Measurements from ENCODE around the gene RELN. TPM values are rescaled to one million over a fixed set of nuclear protein-coding genes. Genes with fewer than 3 reads are reported as not detected.

Gene RELN
- total RNA-seq, 6 donors from 2014 or later = 1.1 to 3.6 (median 2.6) TPM; not detected in 1

GRCh38 chr7:103811290-103811689, 178.2 kb downstream of the RELN start:
- Histone ChIP-seq H3K4me3 (no peak overlapping the region), H3K9me3 (no peaks in the 10 kb centered on the region), H3K27ac (no peak overlapping the region), H3K4me1 (no peaks in the 10 kb centered on the region), H3K36me3 (no peaks in the 10 kb centered on the region), H3K27me3 (no peaks in the 10 kb centered on the region)
- WGBS, 2 donors = 79 to 81% methylated on average over 5 of the region's 5 CpGs
- TF ChIP-seq EP300 (IDR thresholded peaks at IDR 0.05) = no peak
- ATAC-seq (ENCODE audit: low FRiP score in 2 of 2) (no peak), DNase-seq (no peak)

DNA sequence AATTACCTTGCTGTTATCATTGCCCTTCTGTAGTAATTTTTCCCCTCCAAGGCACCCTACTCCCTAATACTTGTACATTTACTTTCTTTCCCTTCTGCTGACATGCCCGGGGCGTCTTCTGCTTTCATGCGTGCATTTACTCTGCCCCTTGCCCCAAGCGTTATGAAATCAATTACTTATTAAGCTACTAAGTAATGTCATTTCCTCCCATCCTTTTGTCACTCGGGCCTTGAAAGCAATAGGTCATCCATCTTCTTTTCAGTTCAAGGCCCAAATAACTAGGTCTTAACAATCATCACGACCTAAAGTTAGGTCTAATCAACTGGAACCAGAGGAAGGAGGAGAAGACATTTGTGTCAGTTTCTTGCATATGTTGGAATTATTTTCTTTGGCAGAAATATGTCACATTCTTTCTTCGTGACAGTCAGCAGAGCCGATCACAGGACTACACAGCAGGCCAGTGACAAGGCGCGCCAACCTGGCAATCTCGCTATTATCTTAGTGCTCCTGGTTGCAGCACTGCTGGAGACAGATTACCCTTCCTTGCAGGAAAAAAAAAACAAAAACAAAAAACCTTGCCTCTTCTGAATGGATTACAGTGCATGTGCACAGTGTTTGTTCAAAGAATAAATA, 179.2 kb downstream of the RELN start:
- Histone ChIP-seq H3K36me3 (no peaks in the 10 kb centered on the region), H3K4me1 (no peaks in the 10 kb centered on the region), H3K9me3 (no peaks in the 10 kb centered on the region), H3K27me3 (no peaks in the 10 kb centered on the region), H3K4me3 (no peak overlapping the region), H3K27ac (no peak overlapping the region)
- ATAC-seq (ENCODE audit: low FRiP score in 2 of 2) = no peak
- TF ChIP-seq POLR2A (IDR thresholded peaks at IDR 0.05) = no peak
- no peak for TF ChIP-seq POLR2AphosphoS5 (IDR thresholded peaks at IDR 0.05)
- no peak for TF ChIP-seq EP300 (IDR thresholded peaks at IDR 0.05)
- TF ChIP-seq CTCF (IDR thresholded peaks at IDR 0.05) = no peak
- DNase-seq = no peak
- WGBS, 2 donors = 45 to 50% methylated on average over 11 of the region's 11 CpGs

DNA sequence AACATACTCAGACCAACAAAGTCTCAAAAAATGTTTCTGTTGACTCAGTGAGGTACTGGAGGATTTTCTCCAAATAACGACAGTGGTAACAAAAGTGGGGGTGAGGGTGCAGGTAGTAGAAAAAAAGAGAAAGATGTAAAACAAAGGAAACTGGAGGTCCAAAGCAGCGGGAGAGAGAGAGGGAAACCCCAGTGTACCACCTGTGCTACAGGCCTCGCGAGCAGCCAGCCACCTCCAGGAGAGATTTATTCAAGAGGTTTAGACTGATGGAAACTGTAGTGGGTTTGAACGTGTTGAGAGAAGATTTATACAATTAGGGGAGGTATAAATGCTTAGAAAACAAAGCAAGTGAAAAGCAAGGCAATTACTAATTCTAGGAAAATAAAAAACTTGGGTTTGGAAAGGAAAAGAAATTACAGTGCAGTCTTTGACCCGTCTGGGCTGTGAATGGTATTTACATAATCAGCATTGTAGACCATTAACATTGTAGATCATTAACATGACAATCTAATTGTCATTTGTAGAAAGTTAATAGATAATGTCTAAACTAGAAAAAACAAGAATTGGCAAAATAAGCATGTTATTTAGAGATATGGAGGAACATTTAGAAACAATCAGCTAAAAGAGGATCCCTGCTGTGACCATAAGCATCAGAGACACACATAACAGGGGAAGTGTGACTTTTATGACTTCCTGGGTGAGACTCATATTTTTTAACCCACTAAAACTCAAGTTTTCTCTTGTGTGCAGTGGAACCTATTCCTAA, 180.0 kb downstream of the RELN start:
- no peak overlapping the region for H3K4me3 ChIP-seq
- DNase-seq = no peak
- H3K27me3 ChIP-seq = no peaks in the 10 kb centered on the region
- H3K4me1 ChIP-seq = no peaks in the 10 kb centered on the region
- H3K9me3 ChIP-seq = no peaks in the 10 kb centered on the region
- no peak for TF ChIP-seq POLR2AphosphoS5 (IDR thresholded peaks at IDR 0.05)
- no peak overlapping the region for H3K27ac ChIP-seq
- 55 to 62% methylated on average over 6 of the region's 6 CpGs for WGBS, 2 donors
- no peak for ATAC-seq (ENCODE audit: low FRiP score in 2 of 2)
- H3K36me3 ChIP-seq = no peaks in the 10 kb centered on the region

DNA sequence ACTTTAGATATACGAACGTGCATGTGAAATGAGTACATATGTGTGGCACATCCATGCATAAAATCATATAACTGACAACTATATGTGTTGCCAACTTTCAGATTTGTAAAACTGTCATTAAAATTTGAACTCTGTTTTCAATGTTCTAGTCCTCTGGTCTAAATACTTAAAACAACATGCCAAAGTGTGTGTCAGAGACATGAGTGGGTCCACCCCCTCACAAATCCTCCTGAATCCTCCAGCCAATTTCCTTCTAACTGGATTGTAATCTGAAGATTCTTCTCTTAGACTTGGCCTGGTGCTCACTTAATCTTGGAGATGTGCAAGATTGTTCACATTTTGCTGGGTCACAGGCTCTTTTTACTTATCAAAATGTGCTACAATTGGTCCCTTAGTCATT, 184.1 kb downstream of the RELN start:
- H3K36me3 ChIP-seq = no peaks in the 10 kb centered on the region
- no peaks in the 10 kb centered on the region for H3K27me3 ChIP-seq
- H3K4me1 ChIP-seq = no peaks in the 10 kb centered on the region
- DNase-seq = no peak
- WGBS, 2 donors = 80 to 94% methylated on average over 2 of the region's 2 CpGs
- no peak overlapping the region for H3K4me3 ChIP-seq
- no peak overlapping the region for H3K27ac ChIP-seq
- TF ChIP-seq EP300 (IDR thresholded peaks at IDR 0.05) (no peak), POLR2A (IDR thresholded peaks at IDR 0.05) (no peak), CTCF (IDR thresholded peaks at IDR 0.05) (no peak), POLR2AphosphoS5 (IDR thresholded peaks at IDR 0.05) (no peak)
- no peak for ATAC-seq (ENCODE audit: low FRiP score in 2 of 2)
- no peaks in the 10 kb centered on the region for H3K9me3 ChIP-seq

GRCh38 chr7:103803631-103804030, 185.8 kb downstream of the RELN start:
- Histone ChIP-seq H3K4me1 (no peaks in the 10 kb centered on the region), H3K4me3 (no peak overlapping the region), H3K36me3 (no peaks in the 10 kb centered on the region), H3K27me3 (no peaks in the 10 kb centered on the region), H3K27ac (no peak overlapping the region), H3K9me3 (no peaks in the 10 kb centered on the region)
- no peak for DNase-seq
- TF ChIP-seq POLR2AphosphoS5 (IDR thresholded peaks at IDR 0.05) (no peak), CTCF (IDR thresholded peaks at IDR 0.05) (no peak), POLR2A (IDR thresholded peaks at IDR 0.05) (no peak), EP300 (IDR thresholded peaks at IDR 0.05) (no peak)
- ATAC-seq (ENCODE audit: low FRiP score in 2 of 2) = no peak
- WGBS, 2 donors = 65 to 81% methylated on average over 1 of the region's 1 CpG

DNA sequence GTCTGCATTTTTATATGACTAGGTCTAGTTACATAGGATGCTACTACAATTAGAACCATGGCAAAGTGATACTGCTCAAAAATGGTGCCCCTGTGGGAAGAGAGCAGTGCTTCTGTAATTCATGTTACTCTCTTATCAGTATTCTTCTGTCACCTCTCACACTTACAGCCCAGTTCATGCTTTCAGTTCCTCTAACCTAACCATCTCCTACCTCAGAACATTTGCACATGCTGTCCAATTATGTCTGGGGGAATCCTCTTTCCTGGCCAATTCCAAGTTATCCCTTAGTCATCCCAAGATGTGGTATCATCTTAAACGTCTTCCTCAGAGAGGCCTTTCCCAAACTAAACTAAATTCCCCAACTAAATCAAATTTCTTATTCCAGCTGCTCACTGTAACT, 190.2 kb downstream of the RELN start:
- no peaks in the 10 kb centered on the region for H3K27me3 ChIP-seq
- H3K9me3 ChIP-seq = no peaks in the 10 kb centered on the region
- TF ChIP-seq EP300 (IDR thresholded peaks at IDR 0.05) (no peak), POLR2A (IDR thresholded peaks at IDR 0.05) (no peak), POLR2AphosphoS5 (IDR thresholded peaks at IDR 0.05) (no peak), CTCF (IDR thresholded peaks at IDR 0.05) (no peak)

More for the DNA sequence above, 190.2 kb downstream of the RELN start:
- Histone ChIP-seq H3K36me3 (no peaks in the 10 kb centered on the region), H3K27ac (no peak overlapping the region), H3K4me3 (no peak overlapping the region), H3K4me1 (no peaks in the 10 kb centered on the region)
- no peak for ATAC-seq (ENCODE audit: low FRiP score in 2 of 2)
- WGBS, 2 donors = 43 to 57% methylated on average over 1 of the region's 1 CpG
- DNase-seq = no peak
